ENCODE measurements around the gene SRBD1.

DNA sequence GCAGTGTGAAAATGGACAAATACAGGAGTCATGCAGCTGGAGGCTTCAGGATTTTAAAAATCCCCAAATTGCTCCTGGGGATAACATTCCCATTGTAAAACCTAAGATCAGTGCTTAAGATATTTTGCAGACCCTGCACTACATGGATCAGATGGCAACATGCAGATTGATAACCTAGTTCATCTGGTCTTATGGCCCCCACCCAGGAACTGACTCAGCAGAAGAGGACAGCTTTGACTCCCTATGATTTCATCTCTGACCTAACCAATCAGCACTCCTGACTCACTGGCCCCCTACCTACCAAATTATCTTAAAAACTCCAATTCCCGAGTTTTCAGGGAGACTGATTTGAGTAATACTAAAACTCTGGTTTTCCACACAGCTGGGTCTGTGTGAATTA lies 20.0 kb downstream of the SRBD1 start:
- no peak for TF ChIP-seq POLR2A (IDR thresholded peaks at IDR 0.05; ENCODE audit: low read depth, low read length)
- no peak for TF ChIP-seq TAF1 (IDR thresholded peaks at IDR 0.05; ENCODE audit: low read depth, low read length)
- no peak for TF ChIP-seq POLR2AphosphoS5 (IDR thresholded peaks at IDR 0.05; ENCODE audit: low read depth, low read length)
- TF ChIP-seq SPI1 (IDR thresholded peaks at IDR 0.05; ENCODE audit: low read depth, low read length): no peak
- TF ChIP-seq PAX5 (IDR thresholded peaks at IDR 0.05; ENCODE audit: insufficient read depth, low read length, severe bottlenecking): no peak
